AG10803 (cell line): ENCODE data around the gene CDK11A.
"Not testable (repeated sequence)": the region's sequence is repeated elsewhere in the genome, so short reads cannot be mapped to it uniquely, and the experiment has no call there.

ENCODE experiments used
- DNase-seq: peaks from one replicate; pipeline ENCODE4 v3.0.0; 2010; ENCODE audit warnings: low read depth
- H3K4me3 ChIP-seq: 2 replicates; pipeline ENCODE4 v1.5.1; 2011; ENCODE audit warnings: mild to moderate bottlenecking, low read length, control low read depth
- CTCF ChIP-seq: conservative IDR thresholded peaks from 2 replicates; pipeline ENCODE4 v1.5.1; 2011; ENCODE audit warnings: mild to moderate bottlenecking, low read length, control low read depth, inconsistent platforms

Gene CDK11A

GRCh38 chr1:1703796-1704195 is 20.4 kb downstream of the CDK11A start:
- no peak for DNase-seq
- no peak for TF ChIP-seq CTCF
- no peak overlapping the region for H3K4me3 ChIP-seq

- DNase-seq, H3K4me3 ChIP-seq: not testable (repeated sequence)
Measured at GRCh38 chr1:1702506-1702905, 21.7 kb downstream of the CDK11A start.

- DNase-seq, H3K4me3 ChIP-seq: not testable (repeated sequence)
Measured at GRCh38 chr1:1700557-1700956, 23.6 kb downstream of the CDK11A start.

- not testable (repeated sequence) for H3K4me3 ChIP-seq, DNase-seq
Measured at GRCh38 chr1:1700067-1700466, 24.1 kb downstream of the CDK11A start.

- DNase-seq, H3K4me3 ChIP-seq: not testable (repeated sequence)
Measured at GRCh38 chr1:1699061-1699460, 25.1 kb downstream of the CDK11A start.

- not testable (repeated sequence) for H3K4me3 ChIP-seq, DNase-seq
Measured at GRCh38 chr1:1697358-1698183, 26.6 kb downstream of the CDK11A start.

- not testable (repeated sequence) for H3K4me3 ChIP-seq, DNase-seq
Measured at GRCh38 chr1:1696431-1697357, 27.5 kb downstream of the CDK11A start.

- peak; percentile 87 for DNase-seq
- H3K4me3 ChIP-seq = peak within 1 kb of the TSS; percentile 56
Measured at GRCh38 chr1:1692714-1693647, 31.2 kb downstream of the CDK11A start, which contains the start of gene SLC35E2B. TSS of gene SLC35E2B (minus strand) at chr1:1692795. CDS start at chr1:1676699, 16,096 bp downstream.

- peak overlapping the region; percentile 56 for H3K4me3 ChIP-seq
- DNase-seq = peak; percentile 44
Measured at GRCh38 chr1:1692324-1692713, 31.8 kb downstream of the CDK11A start.

GRCh38 chr1:1691443-1691842 is 32.7 kb downstream of the CDK11A start:
- H3K4me3 ChIP-seq = peak overlapping the region; percentile 50
- DNase-seq = not testable (repeated sequence)

GRCh38 chr1:1689526-1689925 is 34.6 kb downstream of the CDK11A start:
- not testable (repeated sequence) for H3K4me3 ChIP-seq, DNase-seq

GRCh38 chr1:1687846-1688245 is 36.3 kb downstream of the CDK11A start:
- no peak for TF ChIP-seq CTCF
- no peak overlapping the region for H3K4me3 ChIP-seq
- DNase-seq = no peak
